Stimulated activated CD4-positive, alpha-beta T cell treated with anti-CD3 and anti-CD28 coated beads, Interleukin-15, amount 100 ng/mL, for 48 hours (primary cell): ENCODE measurements around the gene SLC7A7.
"Not testable (repeated sequence)": the region's sequence is repeated elsewhere in the genome, so short reads cannot be mapped to it uniquely, and the experiment has no call there.

Experiments
- DNase-seq, 2 donors: peaks; one replicate each; pipeline ENCODE4 v3.0.0-alpha.2; 2020; ENCODE audit warnings: low read depth in 2 of 2

Gene SLC7A7

DNA sequence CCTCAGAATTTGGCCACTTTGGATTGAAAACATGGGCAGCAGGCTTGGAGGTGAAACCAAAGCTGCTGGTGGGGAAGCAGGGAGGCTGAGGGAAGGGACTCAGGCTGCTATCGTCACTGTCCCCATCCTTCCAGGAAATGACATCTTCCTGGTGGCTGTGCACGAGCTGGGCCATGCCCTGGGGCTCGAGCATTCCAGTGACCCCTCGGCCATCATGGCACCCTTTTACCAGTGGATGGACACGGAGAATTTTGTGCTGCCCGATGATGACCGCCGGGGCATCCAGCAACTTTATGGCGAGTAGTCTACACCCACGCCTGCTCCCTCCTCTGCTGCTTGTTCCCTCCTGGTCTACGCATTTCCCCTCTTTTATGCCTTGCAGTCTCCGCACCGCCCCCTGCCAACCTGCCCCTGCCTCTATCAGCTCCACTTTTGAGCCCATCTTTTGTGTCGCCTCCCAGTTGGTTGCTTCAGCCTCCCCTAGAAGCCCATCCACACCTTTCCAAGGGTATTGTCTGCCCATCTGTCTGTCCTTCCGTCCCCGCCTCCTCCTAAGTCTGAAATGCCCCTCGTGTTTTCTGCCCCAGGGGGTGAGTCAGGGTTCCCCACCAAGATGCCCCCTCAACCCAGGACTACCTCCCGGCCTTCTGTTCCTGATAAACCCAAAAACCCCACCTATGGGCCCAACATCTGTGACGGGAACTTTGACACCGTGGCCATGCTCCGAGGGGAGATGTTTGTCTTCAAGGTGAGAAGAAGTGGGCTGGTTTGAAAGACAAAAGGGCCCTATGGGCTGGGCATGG, 28.1 kb upstream of the SLC7A7 start:
- no peak for DNase-seq

DNA sequence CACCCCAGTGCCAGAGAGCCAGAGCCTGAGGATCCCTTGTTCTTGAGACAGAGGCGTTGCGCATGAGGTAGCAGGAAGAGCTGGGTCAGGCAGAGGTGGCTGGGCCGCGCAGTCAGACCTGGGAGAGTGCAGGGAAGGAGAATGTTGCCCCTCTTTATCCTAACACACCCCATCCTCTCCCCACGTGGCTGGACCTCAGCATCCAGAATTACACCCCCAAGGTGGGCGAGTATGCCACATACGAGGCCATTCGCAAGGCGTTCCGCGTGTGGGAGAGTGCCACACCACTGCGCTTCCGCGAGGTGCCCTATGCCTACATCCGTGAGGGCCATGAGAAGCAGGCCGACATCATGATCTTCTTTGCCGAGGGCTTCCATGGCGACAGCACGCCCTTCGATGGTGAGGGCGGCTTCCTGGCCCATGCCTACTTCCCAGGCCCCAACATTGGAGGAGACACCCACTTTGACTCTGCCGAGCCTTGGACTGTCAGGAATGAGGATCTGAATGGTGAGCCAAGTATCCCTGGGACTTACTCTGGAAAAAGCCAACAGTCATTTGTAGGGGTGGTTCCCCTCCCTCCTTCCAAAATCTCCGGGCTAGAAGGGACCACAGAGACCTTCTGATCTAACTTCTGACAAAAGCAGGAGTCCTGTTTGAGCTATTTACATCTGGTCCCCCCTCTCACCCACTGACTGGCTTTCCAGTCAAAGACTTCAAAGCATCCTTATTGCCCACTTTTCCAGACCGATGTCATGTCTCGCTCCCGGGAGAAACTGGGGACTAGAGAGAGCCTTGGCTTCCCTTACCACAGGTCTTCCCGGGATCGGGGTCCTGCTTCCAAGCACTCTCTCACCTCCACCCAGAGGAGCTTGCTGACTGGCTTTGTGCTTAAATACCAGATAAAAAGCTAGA, 27.2 kb upstream of the SLC7A7 start:
- no peak for DNase-seq

DNA sequence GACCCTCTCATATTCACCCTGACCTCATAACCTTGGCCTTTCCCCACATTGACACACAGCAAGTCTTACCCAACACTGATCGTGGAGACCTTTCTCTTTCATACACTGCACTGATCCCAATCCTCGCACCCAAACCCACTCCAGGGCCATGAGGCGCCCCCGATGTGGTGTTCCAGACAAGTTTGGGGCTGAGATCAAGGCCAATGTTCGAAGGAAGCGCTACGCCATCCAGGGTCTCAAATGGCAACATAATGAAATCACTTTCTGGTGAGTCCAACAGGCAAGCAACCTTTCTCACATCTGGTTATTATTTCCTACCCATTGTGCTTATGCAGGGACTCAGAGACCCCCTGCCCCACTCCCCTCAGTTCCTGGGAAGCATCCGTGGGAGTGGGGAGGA, 26.5 kb upstream of the SLC7A7 start:
- no peak for DNase-seq

DNA sequence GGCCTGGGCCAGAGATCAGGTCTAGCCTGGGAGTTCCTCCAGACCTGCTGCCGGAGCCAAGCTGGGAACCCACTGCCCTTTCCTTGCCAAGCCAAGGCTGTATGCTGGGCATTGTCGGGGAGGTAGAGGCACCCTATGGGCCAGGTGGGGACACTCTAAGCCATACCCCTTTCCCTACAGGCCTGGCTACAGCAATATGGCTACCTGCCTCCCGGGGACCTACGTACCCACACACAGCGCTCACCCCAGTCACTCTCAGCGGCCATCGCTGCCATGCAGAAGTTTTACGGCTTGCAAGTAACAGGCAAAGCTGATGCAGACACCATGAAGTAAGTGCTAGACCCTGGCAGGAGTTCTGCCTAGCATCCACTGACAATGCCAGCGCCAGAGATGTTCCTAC, 26.1 kb upstream of the SLC7A7 start:
- DNase-seq, result no peak

GRCh38 chr14:22839159-22839779, 24.0 kb upstream of the SLC7A7 start:
- DNase-seq, result no peak

- no peak for DNase-seq
Observed at GRCh38 chr14:22838631-22839041, 23.4 kb upstream of the SLC7A7 start.

GRCh38 chr14:22837750-22838538, 22.7 kb upstream of the SLC7A7 start:
- DNase-seq, result no peak

DNA sequence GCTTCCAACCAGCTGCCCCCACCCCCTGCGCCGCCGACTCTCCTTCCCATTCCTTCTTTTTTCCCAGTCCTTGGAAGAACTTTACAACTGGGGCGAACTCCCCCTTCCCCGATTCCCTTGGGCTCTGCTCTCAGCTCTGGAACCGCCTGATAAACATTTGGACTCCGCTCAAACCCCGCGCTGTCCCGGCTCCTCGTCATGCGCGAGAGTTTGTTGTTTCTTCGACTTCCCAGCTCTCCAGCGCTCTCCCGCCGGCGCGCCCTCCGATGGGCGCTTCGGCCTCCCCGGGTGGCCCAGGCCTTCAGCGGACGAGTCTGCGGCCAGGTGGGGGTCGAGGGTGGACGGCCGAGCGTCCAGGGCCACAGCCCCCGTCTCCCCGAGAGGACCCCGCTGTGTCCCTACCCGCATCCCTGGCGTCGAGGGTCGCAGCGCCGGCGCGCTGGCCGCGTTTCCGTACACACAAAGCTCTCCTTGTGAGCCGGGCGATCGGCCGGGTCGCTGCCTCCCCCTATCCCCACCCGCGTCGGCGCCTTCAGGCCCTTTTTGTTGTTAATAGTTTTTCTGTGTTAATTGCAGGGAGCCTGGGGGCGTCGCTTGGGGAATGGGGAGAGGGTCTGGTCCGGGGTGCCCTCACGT, 22.0 kb upstream of the SLC7A7 start:
- no peak for DNase-seq

DNA sequence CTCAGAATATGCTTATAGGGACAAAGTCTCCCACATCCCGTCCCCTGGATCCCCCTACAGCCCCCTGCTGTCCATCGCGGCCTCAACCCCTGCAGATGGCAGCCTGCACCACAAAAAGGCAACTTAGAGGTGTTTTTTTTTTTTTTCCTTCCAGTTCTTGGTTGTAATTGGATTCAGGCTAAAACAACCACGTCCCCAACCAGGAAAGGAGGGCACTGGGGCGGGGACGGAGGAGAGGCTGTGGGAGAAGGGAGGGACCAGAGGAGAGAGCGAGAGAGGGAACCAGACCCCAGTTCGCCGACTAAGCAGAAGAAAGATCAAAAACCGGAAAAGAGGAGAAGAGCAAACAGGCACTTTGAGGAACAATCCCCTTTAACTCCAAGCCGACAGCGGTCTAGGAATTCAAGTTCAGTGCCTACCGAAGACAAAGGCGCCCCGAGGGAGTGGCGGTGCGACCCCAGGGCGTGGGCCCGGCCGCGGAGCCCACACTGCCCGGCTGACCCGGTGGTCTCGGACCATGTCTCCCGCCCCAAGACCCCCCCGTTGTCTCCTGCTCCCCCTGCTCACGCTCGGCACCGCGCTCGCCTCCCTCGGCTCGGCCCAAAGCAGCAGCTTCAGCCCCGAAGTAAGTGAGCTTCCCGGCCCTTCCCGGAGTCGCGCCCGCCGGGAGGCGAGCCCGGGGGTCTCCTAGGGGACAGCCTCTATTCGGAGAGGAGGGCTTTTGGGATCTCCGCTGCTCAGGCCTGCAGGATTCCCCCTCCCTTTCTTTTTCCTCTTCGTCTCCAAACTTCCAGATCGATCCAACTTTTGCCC, 21.3 kb upstream of the SLC7A7 start, which contains the start of gene MMP14:
Gene MMP14, plus strand, starts transcription at position 285 of the 813 bp plus-strand sequence. Its CDS starts 233 bp downstream, at position 518.
- DNase-seq, result no peak

DNA sequence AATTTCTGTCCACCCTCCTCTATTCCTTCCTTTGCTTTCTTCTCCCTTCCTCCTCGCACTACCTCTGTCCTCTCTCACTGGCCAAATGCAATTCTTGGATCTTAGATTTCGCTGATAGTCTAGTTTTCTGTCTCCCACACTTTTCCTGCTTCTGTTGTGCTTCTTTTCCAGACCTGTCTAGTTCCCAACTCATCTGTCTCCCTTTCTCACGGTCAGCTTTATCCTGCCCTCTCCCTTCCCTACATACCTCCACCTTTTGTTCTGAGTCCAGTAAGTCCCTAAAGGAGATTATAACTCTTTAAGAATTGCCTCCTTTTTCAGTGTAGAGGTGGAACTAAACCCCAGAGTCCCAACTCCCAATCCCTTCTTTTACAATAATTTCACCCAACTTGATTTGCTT, 20.3 kb upstream of the SLC7A7 start:
- no peak for DNase-seq

DNA sequence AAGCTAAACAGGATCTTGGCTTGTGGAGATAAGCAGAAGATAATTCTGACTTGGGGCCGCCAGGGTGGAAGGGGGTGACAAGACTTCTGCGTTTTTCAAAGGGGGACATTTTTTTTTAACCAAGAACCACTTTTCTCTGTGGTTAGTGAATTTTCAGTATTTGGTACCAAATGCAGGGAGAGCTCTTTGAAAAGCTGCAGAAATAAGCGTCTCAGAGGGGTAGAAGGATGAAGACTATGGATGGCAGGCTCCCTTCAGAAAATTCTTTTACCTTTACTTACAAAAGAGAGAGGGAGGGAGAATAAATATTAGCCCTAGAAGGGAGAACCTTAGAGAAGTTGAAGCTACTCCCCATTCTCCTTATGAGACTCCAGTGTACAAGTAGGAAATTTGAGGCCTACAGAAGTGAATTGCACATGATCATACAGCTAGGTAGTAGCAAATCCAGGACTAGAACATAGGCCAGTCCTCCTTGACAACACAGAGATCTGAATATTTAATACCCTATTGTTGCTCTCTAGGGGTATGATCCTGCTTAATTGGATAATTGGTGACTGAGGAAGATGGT, 15.3 kb upstream of the SLC7A7 start:
- no peak for DNase-seq

DNA sequence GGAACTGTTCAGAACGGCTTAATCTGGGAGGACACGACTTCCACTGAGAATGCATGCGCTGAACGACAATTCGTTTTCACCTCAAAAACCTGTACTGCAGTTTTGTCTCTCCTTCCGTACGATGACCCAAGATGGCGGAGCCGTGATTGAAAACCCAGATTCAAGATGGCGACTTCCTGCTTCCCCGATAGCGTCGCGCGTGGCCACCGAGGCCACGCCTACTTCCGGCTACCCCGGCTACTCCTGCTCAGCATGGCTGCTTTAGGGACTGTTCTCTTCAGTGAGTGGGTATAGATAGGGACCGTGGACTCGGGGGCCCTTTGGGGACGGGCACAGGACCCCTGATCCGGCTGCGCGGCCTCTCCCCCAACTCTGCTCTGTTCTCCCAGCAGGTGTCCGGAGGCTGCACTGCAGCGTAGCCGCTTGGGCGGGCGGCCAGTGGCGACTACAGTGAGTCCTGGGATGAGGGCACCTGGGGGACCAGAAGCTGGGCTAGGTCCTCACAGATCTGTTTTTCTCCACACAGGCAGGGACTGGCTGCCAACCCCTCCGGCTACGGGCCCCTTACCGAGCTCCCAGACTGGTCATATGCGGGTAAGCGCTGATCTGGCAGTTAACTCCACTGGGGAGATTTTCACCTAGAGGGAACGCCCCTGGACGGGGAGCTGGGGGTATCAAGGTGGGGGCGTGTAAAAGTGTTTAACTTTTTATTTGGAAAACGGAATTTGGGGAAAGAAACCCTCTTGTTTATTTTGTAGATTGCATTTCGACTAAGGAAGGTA, 14.6 kb upstream of the SLC7A7 start, which contains the start of gene MRPL52:
Gene MRPL52, plus strand, starts transcription at position 227 of the 782 bp plus-strand sequence. Its CDS starts 26 bp downstream, at position 253.
- peak; percentile 84 to 86 for DNase-seq

DNA sequence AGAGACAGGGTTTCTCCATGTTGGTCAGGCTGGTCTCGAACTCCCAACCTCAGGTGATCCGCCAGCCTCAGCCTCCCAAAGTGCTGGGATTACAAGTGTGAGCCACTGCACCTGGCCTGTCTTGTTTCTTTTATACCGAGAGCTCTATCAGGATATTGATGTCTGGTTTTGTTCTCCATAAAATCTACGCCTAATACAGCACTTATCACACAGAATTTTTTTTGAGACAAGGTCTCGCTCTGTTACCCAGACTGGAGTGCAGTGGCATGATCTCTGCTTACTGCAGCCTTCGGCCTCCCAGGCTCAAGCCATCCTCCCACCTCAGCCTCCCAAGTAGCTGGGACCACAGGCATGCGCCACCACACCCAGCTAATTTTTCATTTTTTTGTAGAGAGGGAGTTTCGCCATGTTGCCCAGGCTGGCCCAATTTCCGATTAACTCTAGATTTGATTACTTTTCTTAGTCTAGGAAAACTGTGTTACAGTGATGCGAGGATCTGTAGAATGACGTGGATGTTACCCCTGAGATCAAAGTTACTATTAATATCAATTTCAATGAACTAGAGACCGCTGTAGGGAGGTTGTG, 13.9 kb upstream of the SLC7A7 start:
- DNase-seq, result not testable (repeated sequence)

DNA sequence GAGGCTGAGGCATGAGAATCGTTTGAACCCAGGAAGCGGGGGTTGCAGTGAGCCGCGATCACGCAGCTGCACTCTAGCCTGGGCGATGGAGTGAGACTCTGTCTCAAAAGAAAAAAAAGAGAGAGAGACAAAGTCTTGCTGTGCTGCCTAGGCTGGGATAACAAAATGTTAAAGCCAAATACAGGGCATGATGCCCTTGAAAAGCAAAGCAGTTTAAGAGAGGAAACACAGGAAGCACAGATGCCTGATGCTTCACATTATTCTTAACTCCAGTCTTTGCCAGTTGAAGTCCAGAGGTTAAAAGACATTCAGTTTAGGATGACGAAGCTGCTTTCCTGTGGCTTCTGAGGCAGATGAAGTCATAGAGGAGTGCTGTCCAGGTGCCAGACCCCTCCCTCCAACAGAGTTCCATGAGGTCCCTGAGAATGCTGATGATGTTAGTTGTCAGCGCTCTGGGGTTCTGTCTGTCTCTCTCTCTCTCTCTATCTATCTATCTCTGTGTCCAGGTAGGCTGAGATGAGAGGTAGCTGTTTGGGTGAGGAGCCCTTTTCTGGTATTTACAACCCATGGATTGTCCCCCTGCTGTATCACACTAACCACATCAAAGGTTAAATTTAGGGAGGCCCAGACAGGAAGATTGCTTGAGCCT, 9.6 kb upstream of the SLC7A7 start:
- DNase-seq, result no peak

- DNase-seq, result peak; percentile 36 to 60
Observed at GRCh38 chr14:22822571-22823098, 7.4 kb upstream of the SLC7A7 start.

DNA sequence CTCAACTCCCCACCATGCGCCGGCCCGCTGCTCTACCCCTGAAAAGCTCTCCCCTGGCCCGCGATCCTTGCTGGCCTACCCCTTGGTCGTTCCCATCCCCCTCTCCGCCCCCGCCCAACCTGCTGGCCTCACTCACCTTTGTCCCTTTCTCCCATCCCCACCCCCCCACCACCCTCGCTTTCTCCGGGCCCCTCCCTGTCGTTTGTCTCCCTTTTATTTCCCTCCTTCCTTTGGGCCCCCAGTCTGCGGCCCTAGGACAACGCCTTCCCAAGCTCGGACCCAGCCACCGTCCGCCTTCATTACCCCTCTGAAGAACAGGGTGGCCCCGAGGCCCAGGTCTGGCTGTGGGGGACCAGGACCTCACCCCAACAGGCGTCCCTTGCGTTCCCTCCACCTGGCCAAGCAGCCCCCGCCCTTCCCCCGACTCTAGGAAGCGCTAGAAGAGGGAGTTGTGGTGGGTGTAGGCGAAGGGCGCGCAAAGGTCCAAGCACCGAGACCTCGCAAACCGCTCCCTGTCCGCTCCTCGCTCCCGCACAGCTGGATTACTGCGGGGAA, 6.9 kb upstream of the SLC7A7 start:
- no peak for DNase-seq
